ENCODE results near the gene PGLYRP2.
"Not testable (repeated sequence)": the region's sequence is repeated elsewhere in the genome, so short reads cannot be mapped to it uniquely, and the experiment has no call there.

PGLYRP2 gene

GRCh38 chr19:15487038-15487437 is 7.7 kb upstream of the PGLYRP2 start:
- no peak for DNase-seq

GRCh38 chr19:15485768-15486167 is 6.5 kb upstream of the PGLYRP2 start:
- DNase-seq: not testable (repeated sequence)

- DNase-seq: not testable (repeated sequence)
These were observed 1.7 kb upstream of the PGLYRP2 start for GRCh38 chr19:15480996-15481395.

DNA sequence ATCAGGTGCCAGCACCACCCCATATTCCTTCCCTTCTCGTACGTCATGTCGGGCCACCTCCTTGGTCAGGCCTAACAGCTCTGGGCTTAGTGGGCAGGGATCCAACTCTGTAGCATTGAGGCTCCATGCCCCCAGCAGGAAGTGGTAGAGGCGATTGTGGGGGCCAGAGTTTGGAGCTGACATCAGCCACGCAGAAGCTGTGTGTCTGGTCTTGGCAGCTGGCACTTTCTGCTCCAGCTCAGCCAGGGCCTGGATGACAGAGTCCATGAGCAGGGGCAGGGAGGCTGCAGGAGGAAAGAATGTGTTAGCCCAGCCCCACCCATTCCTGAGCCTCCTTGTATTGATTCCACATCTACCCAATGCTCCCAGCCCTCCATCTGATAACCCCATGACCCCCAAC is 3.0 kb downstream of the PGLYRP2 start:
- DNase-seq: no peak

DNA sequence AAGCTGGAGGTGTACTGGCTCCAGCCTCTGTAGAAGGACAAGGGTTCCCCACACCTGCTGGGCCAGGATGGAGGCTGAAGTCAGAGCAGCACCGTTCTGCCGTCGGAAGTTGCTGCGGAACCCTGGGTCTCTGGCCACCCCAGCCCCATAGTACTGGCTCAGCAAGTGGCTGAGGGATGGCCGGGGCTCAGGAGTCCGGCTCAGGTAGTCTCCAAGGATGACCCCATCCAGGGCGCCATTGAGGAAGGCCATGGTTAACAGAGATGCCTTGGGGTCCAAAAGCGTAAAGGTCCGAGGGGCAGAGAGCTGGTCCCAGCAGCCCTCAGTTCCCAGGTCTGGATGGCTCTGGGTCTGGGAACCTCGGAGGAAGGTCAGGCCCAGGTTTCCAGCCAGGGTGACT is 3.7 kb downstream of the PGLYRP2 start:
- no peak for DNase-seq

DNA sequence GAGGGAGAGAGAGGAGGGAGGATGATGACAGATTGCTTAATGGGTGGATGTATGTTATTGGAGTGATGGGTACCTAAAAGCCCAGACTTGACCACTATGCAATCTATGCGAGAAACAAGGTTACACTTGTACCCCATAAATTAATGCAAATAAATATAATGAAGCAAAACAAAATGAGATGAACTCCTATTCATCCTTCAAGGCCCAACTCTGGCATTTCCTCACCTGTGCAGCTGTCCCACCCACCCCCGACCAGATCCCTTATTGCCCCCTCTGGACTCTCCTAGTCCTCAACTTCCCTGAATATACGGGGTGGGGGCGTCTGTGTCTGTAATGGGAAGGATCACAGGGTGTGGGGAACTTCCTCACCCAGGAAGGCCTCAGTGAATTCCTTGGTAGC is 4.1 kb downstream of the PGLYRP2 start:
- no peak for DNase-seq

- DNase-seq: not testable (repeated sequence)
These were observed 5.5 kb downstream of the PGLYRP2 start for GRCh38 chr19:15473821-15474220.

DNA sequence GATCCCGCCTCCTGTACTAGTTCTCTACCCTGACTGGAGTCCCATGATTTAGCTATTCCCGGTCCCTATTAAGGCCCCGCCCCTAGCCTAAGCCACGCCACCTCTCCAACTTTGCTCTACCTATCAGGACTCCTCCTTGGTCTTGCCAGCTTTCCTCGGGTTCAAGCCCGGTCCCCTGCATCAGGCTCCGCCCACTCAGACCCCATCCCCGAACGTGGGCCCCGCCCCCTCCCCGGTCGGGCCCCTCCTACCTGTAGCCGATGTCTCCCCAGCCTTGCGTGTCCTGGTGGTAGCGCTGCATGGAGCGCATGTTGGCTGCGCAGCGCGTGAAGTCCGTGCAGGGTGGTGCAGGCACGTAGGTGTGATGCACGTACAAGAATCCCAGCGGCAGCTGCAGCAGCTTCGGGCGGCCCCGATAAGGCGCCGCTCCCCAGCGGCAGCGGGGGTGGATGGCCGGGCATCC is 7.6 kb downstream of the PGLYRP2 start:
- DNase-seq: no peak

DNA sequence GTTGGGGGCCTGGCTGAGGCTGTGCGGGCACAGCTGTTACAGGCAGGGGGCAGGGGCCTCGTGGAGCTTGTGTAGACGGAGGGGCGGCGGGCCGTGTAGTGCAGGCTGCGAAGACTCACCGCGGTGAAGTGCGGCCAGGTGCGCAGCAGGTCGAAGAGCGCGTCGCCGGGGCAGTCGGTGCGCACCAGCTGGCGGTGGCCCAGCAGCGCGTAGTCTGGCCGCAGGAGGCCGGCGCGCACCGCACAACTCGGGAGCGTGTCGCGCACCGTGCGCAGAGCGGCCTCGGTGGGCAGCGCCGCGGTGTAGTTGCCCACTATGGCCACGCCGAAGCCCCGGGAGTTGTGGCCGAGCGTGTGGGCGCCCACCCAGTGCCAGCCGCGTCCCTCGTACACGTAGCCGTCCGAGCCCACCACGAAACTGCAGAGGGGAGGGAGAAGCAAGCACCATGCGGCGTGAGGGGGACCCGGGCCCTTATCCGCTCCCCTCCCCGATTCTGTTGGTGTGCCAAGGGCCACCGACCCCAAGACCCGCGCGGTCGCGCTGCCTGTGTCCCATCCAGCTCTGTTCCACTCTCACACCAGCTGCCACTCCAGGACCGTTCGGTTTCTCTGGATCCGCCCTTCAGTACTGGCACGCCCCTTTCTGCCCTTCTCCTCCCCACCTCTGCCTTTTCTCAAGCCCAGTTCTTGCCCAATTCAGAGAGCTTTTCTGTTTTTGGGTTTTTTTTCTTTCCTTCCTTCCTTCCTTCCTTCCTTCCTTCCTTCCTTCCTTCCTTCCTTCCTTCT is 9.6 kb downstream of the PGLYRP2 start:
- no peak for DNase-seq

- no peak for DNase-seq
These were observed 10.4 kb downstream of the PGLYRP2 start for GRCh38 chr19:15468675-15469512.

DNA sequence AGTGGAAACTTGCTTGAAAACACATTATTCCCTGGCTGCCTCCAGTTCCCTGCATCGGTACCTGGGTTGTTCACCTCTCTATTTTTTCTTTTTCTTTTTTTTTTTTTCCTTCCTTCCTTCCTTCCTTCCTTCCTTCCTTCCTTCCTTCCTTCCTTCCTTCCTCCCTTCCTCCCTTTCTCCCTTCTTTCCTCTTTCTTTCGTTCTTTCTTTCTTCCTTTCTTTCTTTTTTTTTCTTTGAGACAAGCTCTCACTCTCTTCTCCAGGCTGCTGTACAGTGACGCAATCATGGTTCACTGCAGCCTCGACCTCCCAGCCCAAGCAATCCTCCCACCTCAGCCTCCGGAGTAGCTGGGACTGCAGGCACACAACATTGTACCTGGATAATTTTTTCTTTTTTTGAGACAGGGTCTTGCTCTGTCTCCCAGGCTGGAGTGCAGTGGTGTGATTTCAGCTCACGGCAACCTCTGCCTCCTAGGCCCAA is 11.5 kb downstream of the PGLYRP2 start:
- no peak for DNase-seq

DNA sequence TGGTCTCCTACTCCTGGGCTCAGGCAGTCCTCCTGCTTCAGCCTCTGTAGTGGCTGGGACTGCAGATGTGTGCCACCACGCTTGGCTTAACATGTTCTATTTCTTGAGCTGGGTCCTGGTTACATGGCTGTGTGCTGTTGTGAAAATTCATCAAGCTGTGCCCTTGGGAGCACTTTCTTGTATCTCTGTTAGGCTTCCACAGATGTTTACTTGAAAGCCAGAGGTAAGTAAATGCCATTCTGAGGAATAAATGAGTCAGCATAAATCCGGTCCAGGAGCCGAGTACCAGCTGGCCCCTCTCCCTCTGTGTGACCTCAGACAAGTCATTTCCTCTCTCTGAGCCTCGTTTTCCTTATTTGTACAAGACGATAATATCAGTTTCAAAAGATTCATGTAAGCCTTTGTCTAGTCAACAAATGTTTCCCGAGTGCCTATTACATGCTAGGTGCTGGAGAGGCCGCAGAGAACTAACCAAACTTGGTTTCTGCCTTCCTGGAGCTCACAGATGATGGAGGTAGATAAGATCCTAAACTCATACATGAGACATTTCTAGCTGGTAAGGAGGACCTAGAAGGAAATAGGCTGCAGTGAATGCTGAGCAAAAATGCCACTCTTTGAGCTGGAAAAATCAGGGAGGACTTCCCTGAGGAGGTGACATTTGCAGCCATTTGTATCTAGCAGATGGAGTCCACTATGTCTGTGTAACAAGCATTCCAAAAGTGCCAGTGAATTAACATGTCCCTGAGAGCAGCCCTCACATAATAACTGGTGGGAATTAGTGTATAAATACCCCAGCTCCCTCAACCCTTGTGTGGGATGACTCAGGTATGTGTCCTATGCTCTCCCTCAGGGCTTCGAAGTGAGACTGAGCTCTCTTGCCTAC is 12.2 kb downstream of the PGLYRP2 start:
- DNase-seq: no peak

- no peak for DNase-seq
These were observed 14.6 kb downstream of the PGLYRP2 start, which contains the start of gene RASAL3 for GRCh38 chr19:15464394-15465385. TSS of gene RASAL3 (minus strand) at chr19:15464544. CDS start at chr19:15464358, 186 bp downstream.

DNA sequence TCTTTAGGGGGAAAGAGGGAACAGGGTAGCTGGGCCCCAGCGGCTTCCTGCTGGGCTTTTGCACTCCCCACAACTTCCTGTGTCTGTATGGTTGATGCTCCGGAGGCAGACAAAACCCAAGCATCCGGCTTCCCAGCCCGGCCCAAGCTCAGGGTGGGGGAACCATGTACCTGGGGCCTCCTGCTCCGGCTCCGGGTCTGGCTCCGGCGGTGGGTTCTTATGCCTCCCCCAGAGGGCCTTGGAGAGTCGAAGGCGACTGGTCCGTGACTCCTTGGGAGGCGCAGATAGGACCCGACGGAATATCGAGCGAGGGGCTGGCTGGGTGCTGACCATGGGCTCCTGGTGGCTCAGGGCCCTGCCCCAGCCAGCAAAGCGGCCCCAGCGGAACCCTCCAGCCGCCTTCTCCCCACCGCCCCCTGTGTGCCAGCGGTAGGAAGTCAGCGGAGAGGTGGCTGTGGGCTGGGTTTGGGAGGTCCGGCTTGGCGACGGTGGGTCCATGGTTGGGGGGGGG is 15.4 kb downstream of the PGLYRP2 start:
- no peak for DNase-seq

GRCh38 chr19:15461694-15462093 is 17.6 kb downstream of the PGLYRP2 start:
- DNase-seq: no peak

- DNase-seq: no peak
These were observed 21.4 kb downstream of the PGLYRP2 start for GRCh38 chr19:15457701-15458484.

DNA sequence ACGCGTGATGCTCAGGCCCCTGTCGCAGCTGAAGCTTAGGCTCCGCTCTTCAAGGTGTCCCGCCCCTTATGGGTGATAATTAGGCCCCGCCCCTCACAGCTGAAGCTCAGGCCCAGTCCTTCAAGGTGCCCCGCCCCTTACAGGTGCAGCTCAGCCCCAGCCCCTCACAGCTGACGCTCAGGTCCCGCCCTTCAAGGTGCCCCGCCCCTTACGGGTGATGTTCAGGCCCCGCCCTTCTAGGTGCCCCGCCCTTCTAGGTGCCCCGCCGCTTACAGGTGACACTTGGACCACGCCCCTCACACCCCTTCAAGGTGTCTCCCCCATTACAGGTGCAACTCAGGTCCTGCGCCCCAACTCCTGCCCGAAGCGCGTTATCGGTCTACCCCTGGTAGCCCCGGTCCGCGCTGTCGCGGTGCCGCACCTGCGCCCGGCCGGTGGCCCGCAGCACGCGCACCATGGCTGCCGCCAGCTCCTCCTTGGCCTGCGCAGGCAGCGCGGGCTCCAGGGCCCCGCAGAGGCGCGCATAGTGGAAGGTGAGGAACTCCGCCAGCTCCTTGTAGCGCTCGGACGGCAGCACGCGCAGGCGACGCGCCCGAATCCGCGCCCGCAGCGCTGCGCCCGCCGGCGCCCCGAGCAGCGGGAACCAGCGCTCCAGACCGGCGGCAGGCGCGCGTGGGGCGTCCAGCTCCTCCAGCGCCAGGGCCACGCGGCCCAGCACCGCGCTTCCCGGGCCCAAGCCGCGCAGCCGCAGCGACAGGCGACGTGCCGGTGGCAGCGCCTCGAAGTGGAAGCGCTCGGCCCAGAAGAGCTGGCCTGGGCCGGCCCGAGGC is 22.2 kb downstream of the PGLYRP2 start:
- no peak for DNase-seq

GRCh38 chr19:15456441-15456840 is 22.9 kb downstream of the PGLYRP2 start:
- no peak for DNase-seq

GRCh38 chr19:15455996-15456395 is 23.3 kb downstream of the PGLYRP2 start:
- DNase-seq: no peak
